C4-2B (cell line): ENCODE data around the gene PRSS27.

Experiments used
- H3K27ac ChIP-seq: fragments of 450-650 bp; 2 replicates; pipeline ENCODE4 v1.5.1; 2017
- ZFX ChIP-seq: fragments of 450-650 bp; IDR thresholded peaks from 2 replicates; pipeline ENCODE4 v1.6.1; 2017
- TF ChIP-seq, protein P1 (sequence below): fragments of 450-650 bp; conservative IDR thresholded peaks from 2 replicates; pipeline ENCODE4 v1.5.1; 2017; ENCODE audit warnings: mild to moderate bottlenecking

PRSS27 gene

DNA sequence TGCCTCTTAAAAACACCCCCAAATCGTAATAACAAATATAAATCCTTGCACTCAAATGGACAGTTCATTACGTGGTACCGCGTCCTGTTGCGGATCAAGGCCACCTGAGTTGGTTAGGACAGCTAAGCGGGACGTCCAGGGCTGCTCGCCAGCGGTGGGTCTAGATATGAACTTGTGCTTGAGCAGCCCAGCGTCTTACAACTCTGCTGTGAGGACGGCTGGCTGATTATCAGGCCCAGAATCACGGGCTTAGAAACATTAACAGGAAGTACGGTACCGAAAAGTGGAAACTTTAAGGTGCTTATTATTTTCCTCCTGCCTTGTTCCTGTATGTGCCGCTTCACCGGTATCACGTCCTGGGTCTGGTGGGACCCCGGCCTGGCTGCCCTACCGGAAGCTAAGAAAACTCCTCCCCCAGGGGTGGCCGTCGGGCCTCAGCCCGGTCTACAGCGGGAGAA, 31.6 kb upstream of the PRSS27 start:
- TF ChIP-seq, protein P1, sequence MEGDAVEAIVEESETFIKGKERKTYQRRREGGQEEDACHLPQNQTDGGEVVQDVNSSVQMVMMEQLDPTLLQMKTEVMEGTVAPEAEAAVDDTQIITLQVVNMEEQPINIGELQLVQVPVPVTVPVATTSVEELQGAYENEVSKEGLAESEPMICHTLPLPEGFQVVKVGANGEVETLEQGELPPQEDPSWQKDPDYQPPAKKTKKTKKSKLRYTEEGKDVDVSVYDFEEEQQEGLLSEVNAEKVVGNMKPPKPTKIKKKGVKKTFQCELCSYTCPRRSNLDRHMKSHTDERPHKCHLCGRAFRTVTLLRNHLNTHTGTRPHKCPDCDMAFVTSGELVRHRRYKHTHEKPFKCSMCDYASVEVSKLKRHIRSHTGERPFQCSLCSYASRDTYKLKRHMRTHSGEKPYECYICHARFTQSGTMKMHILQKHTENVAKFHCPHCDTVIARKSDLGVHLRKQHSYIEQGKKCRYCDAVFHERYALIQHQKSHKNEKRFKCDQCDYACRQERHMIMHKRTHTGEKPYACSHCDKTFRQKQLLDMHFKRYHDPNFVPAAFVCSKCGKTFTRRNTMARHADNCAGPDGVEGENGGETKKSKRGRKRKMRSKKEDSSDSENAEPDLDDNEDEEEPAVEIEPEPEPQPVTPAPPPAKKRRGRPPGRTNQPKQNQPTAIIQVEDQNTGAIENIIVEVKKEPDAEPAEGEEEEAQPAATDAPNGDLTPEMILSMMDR, result no peak
- no peak for TF ChIP-seq ZFX
- peak overlapping the region; percentile 87 for H3K27ac ChIP-seq

DNA sequence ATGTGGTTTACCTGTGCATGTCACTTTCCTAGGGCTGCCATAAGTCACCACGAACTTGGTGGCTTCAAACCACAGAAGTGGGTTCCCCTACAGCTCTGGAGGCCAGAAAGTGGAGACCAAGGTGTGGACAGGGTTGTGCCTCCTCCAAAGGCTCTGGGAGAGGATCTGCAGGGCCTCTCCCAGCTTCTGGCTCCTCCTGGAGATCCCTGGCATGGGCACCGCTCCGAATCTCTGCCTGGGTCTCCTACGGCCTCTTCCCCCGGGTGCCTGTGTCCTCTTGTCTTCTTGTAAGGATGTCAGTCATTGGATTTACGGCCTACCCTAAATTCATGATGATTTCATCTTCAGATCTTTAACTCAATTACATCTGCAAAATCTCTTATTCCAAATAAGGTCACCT, 29.9 kb upstream of the PRSS27 start:
- H3K27ac ChIP-seq, result no peak overlapping the region
- TF ChIP-seq ZFX, result no peak
- TF ChIP-seq, protein P1, result no peak

DNA sequence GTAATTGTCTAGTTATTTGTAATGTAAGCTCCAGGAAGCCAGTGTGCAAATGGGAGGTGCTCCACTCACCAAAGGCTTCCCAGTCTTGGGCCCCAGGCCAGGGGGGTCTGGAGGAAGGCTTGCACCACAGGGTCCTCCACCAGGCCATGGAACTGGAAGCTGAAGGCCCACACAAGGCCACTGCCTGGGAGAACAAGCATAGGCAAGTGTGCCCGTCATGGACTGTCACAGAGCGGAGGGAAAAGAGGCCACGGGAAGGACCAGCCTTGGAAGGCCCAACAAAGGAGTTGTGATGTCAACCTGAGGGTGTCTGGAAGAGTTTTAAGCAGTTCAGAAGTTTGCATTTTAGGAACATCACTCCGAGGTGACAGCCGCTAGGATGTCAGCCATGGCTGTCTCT, 29.5 kb upstream of the PRSS27 start:
- TF ChIP-seq, protein P1, result no peak
- TF ChIP-seq ZFX, result no peak
- no peak overlapping the region for H3K27ac ChIP-seq

DNA sequence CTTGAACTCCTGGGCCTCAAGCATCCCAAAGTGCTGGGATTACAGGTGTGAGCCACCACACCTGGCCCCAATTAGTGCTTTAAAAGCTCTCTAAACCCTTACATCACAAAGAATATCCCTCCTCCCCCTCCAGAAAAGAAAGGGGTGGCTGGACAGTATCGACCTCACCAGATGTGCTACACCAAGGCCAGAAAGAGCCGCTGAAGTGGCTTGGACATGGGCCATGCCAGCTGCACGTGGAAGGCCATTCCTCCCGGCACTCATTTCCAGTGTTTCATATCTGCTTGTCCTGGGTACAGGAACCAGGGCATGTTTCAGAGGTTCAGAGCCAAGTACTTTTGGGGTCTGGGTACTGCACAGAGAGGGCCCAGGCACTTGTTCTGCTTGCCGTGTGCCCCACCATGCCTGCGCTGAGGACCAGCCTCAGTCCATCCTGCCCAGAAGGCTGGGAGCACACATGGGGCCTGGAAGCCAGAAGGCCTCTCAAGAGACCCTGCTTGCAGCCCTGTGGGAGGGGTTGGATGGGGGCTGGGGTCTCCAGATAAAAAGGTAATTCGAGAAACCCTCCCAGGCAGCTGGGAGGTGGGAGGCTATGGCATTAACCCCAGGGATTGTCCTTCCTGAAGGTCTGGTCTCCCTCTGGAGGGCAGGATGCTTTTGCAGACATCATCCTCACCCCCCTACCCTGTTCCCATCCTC, 28.9 kb upstream of the PRSS27 start:
- H3K27ac ChIP-seq, result no peak overlapping the region
- TF ChIP-seq, protein P1, result no peak
- TF ChIP-seq ZFX, result no peak

DNA sequence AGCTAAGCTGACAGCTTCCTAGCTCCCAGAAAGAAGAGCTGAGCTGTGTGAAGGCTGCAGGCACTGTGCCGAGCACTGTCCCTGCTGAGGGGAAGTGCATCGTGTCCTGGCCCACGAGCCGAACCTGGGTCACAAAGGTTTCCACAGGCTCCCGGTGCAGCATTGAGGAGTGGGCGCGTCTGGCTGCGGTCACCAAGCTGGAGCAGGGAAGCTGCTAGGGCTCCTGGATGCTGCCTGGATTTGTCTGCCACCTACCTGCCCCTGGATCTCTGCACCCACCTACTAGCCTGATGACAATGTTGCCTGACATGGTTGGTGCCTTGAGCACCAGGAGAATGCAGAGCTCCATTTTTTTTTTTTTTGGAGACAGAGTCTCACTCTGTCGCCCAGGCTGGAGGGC, 25.9 kb upstream of the PRSS27 start:
- no peak for TF ChIP-seq ZFX
- no peak overlapping the region for H3K27ac ChIP-seq

DNA sequence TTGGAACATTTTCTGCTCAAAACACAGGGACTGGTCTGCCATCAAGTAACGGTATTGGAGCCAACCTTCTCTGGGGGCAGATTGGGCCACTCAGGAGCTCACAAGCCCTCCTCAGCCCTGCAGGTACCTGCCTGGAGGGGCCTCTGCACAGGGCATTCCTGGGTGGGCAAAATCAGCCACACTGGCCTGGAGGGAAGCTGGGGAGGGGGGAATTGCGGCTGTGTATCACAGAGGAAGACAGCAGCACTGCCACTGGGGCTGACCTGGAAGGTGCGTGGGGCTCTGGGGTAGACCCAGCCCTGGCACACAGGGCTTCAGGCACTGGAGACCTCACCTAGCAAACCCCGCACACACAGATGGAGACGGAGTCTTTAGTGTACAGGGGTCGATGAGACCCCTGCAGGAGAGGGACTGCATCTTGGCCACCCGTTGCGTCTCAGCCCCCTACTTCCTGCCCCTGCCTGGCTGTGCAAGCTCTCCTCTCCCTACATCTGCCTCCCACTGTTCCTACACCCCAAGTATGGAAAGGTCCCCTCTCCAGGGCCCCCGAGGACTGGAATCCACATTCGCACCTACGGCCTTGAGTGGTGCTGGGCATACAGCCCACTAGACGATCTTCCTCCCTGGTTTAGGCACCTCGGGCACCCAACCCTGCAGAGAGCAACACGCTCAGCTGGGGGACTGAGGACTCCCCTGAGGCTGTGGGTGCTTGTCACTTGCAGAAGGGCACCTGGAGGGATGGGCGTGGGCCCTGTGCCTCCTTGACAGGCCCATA, 25.3 kb upstream of the PRSS27 start:
- no peak overlapping the region for H3K27ac ChIP-seq
- TF ChIP-seq, protein P1, result no peak
- no peak for TF ChIP-seq ZFX

DNA sequence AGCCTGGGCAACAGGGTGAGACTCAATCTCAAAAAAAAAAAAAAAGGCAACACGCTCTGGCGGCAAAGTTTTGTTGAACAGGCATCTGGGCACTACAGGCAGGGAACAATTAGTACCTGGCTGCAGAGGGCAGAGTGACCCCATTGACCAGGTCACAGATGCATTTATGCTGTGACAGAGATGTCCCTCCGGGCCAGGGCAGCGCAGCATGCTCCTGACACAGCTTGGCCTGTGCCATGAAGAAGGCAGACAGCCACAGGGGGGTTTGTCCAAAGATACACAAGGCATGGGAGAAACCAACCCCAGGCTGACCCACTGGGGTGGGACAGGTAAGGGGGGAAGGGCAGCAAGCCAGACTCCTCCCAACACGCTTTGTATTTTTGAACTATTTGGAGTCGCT, 24.7 kb upstream of the PRSS27 start:
- no peak overlapping the region for H3K27ac ChIP-seq
- no peak for TF ChIP-seq ZFX
- TF ChIP-seq, protein P1, result no peak
